H9 (cell line): ENCODE data around the gene TRAK1. TPM values are rescaled to one million over a fixed set of nuclear protein-coding genes. Genes with fewer than 3 reads are reported as not detected.

Experiments used
- DNase-seq: peaks from one replicate; pipeline ENCODE4 v3.0.0-alpha.2; 2017
- H2AFZ ChIP-seq: one replicate; pipeline ENCODE4 v1.6.1; 2013; ENCODE audit warnings: mild to moderate bottlenecking, low read length, control low read depth, moderate library complexity
- H2AK5ac ChIP-seq: 2 replicates; pipeline ENCODE4 v1.6.1; 2013; ENCODE audit warnings: low read length, control low read depth, mixed read lengths; ENCODE audit not compliant: insufficient read length
- H2BK120ac ChIP-seq: one replicate; pipeline ENCODE4 v1.6.1; 2013; ENCODE audit warnings: low read depth, mild to moderate bottlenecking, low read length, control low read depth, inconsistent platforms; ENCODE audit not compliant: poor library complexity, severe bottlenecking
- H2BK12ac ChIP-seq: 2 replicates; pipeline ENCODE4 v1.6.1; 2013; ENCODE audit warnings: low read length, control low read depth, mixed read lengths, low read depth; ENCODE audit not compliant: insufficient read length
- H2BK15ac ChIP-seq: 2 replicates; pipeline ENCODE4 v1.6.1; 2013; ENCODE audit warnings: low read depth, low read length, control low read depth
- H2BK20ac ChIP-seq: one replicate; pipeline ENCODE4 v1.6.1; 2013; ENCODE audit warnings: low read depth, mild to moderate bottlenecking, low read length, control low read depth, inconsistent platforms; ENCODE audit not compliant: poor library complexity, severe bottlenecking
- H2BK5ac ChIP-seq: 2 replicates; pipeline ENCODE4 v1.6.1; 2013; ENCODE audit warnings: low read length, control low read depth, mixed read lengths; ENCODE audit not compliant: insufficient read length
- H3K14ac ChIP-seq: 2 replicates; pipeline ENCODE4 v1.6.1; 2013; ENCODE audit warnings: low read length, control low read depth; ENCODE audit not compliant: insufficient read depth
- H3K18ac ChIP-seq: 2 replicates; pipeline ENCODE4 v1.6.1; 2013; ENCODE audit warnings: low read depth, mild to moderate bottlenecking, mixed read lengths, low read length, control low read depth; ENCODE audit not compliant: insufficient read length
- H3K23ac ChIP-seq: 2 replicates; pipeline ENCODE4 v1.6.1; 2013; ENCODE audit warnings: low read length, control low read depth, mixed read lengths, low read depth; ENCODE audit not compliant: insufficient read length
- H3K23me2 ChIP-seq: 2 replicates; pipeline ENCODE4 v1.6.1; 2013; ENCODE audit warnings: low read depth, mild to moderate bottlenecking, mixed read lengths, low read length, control low read depth; ENCODE audit not compliant: insufficient read length, poor library complexity, severe bottlenecking
- H3K27ac ChIP-seq: 2 replicates; pipeline ENCODE4 v1.5.1; 2013; ENCODE audit warnings: low read length, control low read depth, mixed read lengths, low read depth; ENCODE audit not compliant: insufficient read length
- H3K27me3 ChIP-seq: 2 replicates; pipeline ENCODE4 v1.6.1; 2013; ENCODE audit warnings: low read length, control low read depth, inconsistent platforms; ENCODE audit not compliant: insufficient read depth
- H3K4ac ChIP-seq: 2 replicates; pipeline ENCODE4 v1.6.1; 2013; ENCODE audit warnings: low read depth, mild to moderate bottlenecking, control low read depth, inconsistent platforms, low read length, moderate library complexity
- H3K4me1 ChIP-seq: 2 replicates; pipeline ENCODE4 v1.6.1; 2013; ENCODE audit warnings: low read length, control low read depth, inconsistent platforms; ENCODE audit not compliant: insufficient read depth
- H3K4me2 ChIP-seq: 2 replicates; pipeline ENCODE4 v1.6.1; 2013; ENCODE audit warnings: low read length, control low read depth, mixed read lengths; ENCODE audit not compliant: insufficient read length, insufficient read depth
- H3K56ac ChIP-seq: 2 replicates; pipeline ENCODE4 v1.6.1; 2013; ENCODE audit warnings: low read depth, mild to moderate bottlenecking, mixed read lengths, low read length, control low read depth; ENCODE audit not compliant: insufficient read length
- H3K79me1 ChIP-seq: 2 replicates; pipeline ENCODE4 v1.6.1; 2013; ENCODE audit warnings: low read depth, mild to moderate bottlenecking, moderate library complexity, low read length, control low read depth, inconsistent platforms; ENCODE audit not compliant: insufficient read depth, poor library complexity, severe bottlenecking
- H3K79me2 ChIP-seq: 2 replicates; pipeline ENCODE4 v1.6.1; 2013; ENCODE audit warnings: low read length, control low read depth, inconsistent platforms; ENCODE audit not compliant: insufficient read depth
- H3K9ac ChIP-seq: 2 replicates; pipeline ENCODE4 v1.6.1; 2013; ENCODE audit warnings: low read length, control low read depth, mixed read lengths; ENCODE audit not compliant: insufficient read length; ENCODE audit errors: extremely low read depth
- H3K9me3 ChIP-seq: one replicate; pipeline ENCODE4 v1.6.1; 2013; ENCODE audit warnings: low read depth, low read length, inconsistent platforms; ENCODE audit not compliant: control insufficient read depth
- H3T11ph ChIP-seq: one replicate; pipeline ENCODE4 v1.6.1; 2013; ENCODE audit warnings: mild to moderate bottlenecking, low read length, control low read depth, inconsistent platforms
- H4K20me1 ChIP-seq: one replicate; pipeline ENCODE4 v1.6.1; 2013; ENCODE audit not compliant: control insufficient read depth, insufficient read length, insufficient read depth
- H4K5ac ChIP-seq: 2 replicates; pipeline ENCODE4 v1.6.1; 2013; ENCODE audit warnings: low read depth, mild to moderate bottlenecking, mixed read lengths, low read length, control low read depth; ENCODE audit not compliant: insufficient read length
- H4K8ac ChIP-seq: replicated peaks from 2 replicates; pipeline ENCODE4 v1.6.1; 2013; ENCODE audit warnings: low read length, control low read depth, mixed read lengths, low read depth; ENCODE audit not compliant: insufficient read length
- H4K91ac ChIP-seq: 2 replicates; pipeline ENCODE4 v1.6.1; 2013; ENCODE audit warnings: low read depth, mild to moderate bottlenecking, moderate library complexity, mixed read lengths, low read length, control low read depth; ENCODE audit not compliant: insufficient read length
- H3K27ac Mint-ChIP-seq, 3 experiments: 2 replicates in 2 of 3; 3 replicates in 1 of 3; pipeline ENCODE4 v1.8.0; 2020 to 2021; ENCODE audit warnings: mixed read lengths in 3 of 3, mild to moderate bottlenecking in 1 of 3, moderate library complexity in 1 of 3
- H3K27me3 Mint-ChIP-seq: 2 replicates; pipeline ENCODE4 v1.8.0; 2021; ENCODE audit warnings: low read depth, mild to moderate bottlenecking, moderate library complexity, mixed read lengths
- H3K36me3 Mint-ChIP-seq, 3 experiments: 2 replicates in 2 of 3; 3 replicates in 1 of 3; pipeline ENCODE4 v1.8.0; 2020 to 2021; ENCODE audit warnings: low read depth in 3 of 3, mixed read lengths in 3 of 3; ENCODE audit not compliant: insufficient read depth in 1 of 3
- H3K4me1 Mint-ChIP-seq, 2 experiments: 2 replicates each; pipeline ENCODE4 v1.8.0; 2020; ENCODE audit warnings: mixed read lengths in 2 of 2
- H3K4me3 Mint-ChIP-seq, 2 experiments: 2 replicates in 1 of 2; 3 replicates in 1 of 2; pipeline ENCODE4 v1.8.0; 2020 to 2021; ENCODE audit warnings: mild to moderate bottlenecking in 2 of 2, mixed read lengths in 2 of 2, moderate library complexity in 1 of 2
- H3K9me3 Mint-ChIP-seq, 2 experiments: 2 replicates in 1 of 2; 3 replicates in 1 of 2; pipeline ENCODE4 v1.8.0; 2020; ENCODE audit warnings: mild to moderate bottlenecking in 2 of 2, mixed read lengths in 2 of 2, moderate library complexity in 1 of 2
- WGBS: extraction: QIAGEN DNeasy Blood & Tissue Kit; methylation state at CpG from one replicate; pipeline ENCODE4 v1.1.7; 2013; ENCODE audit warnings: missing lambda C conversion rate, low lambda C conversion rate, mixed read lengths; ENCODE audit not compliant: insufficient read length; ENCODE audit errors: extremely low coverage; 5-methylcytosine and 5-hydroxymethylcytosine counted together
- total RNA-seq: library from RNA; stranded (reverse); gene quantifications from 2 replicates; pipeline ENCODE4 v1.2.1, GENCODE V29; 2021
- TF ChIP-seq, protein P1 (sequence below): fragments of 200-600 bp; sonication (generic); conservative IDR thresholded peaks from 3 replicates; pipeline ENCODE4 v1.8.0; 2021; ENCODE audit warnings: antibody characterized with exemption, mild to moderate bottlenecking

Gene TRAK1
- total RNA-seq, 1 experiment from 2014 or later = 34.2 TPM

DNA sequence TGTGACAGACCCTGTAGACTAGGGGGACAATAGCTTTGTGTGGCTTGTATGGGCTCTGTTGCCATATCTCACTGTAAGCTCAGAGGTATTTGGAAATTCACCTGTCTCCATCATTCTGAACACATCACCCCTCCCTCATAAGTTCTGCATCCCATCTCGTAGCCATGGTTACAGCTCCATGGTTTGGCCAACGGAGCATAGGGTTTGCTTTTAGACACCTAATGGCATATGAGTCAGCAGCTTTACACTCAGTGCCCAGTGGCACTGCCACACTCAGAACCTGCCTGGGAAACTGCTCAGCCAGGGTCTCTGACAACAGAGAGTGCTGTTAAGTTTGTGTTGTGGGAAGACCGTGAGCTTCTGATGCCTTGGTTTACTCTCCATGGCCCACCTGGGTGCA is 107.6 kb downstream of the TRAK1 start:
- no peak overlapping the region for H2BK120ac ChIP-seq
- no peak for DNase-seq
- no peak overlapping the region for H4K8ac ChIP-seq
- no peak overlapping the region for H4K91ac ChIP-seq
- H3K4me1 ChIP-seq = no peaks in the 10 kb centered on the region
- H3K27me3 Mint-ChIP-seq = no peaks in the 10 kb centered on the region
- H3K23me2 ChIP-seq = no peaks in the 10 kb centered on the region
- H3K14ac ChIP-seq = no peak overlapping the region
- no peak overlapping the region for H3K27ac ChIP-seq
- no peaks in the 10 kb centered on the region for H4K20me1 ChIP-seq
- H2BK12ac ChIP-seq = no peak overlapping the region
- WGBS = no CpG with 5 or more reads among the region's 3 CpGs
- H3K27ac Mint-ChIP-seq = no peak overlapping the region; a peak in 2 of 7 replicates
- no peak overlapping the region for H3K23ac ChIP-seq
- H3T11ph ChIP-seq = no peak overlapping the region
- H3K79me1 ChIP-seq = no peaks in the 10 kb centered on the region
- no peak overlapping the region for H3K4me3 Mint-ChIP-seq
- no peak overlapping the region for H2BK20ac ChIP-seq
- no peaks in the 10 kb centered on the region for H3K9me3 ChIP-seq
- no peak overlapping the region for H2AK5ac ChIP-seq
- no peaks in the 10 kb centered on the region for H3K4me1 Mint-ChIP-seq
- no peaks in the 10 kb centered on the region for H3K79me2 ChIP-seq
- H3K4ac ChIP-seq = no peak overlapping the region
- H3K36me3 Mint-ChIP-seq = peaks cover 24 to 80% (median 76%) of the 10 kb centered on the region in 3 experiments; a peak in 6 of 7 replicates
- H4K5ac ChIP-seq = no peak overlapping the region
- no peaks in the 10 kb centered on the region for H3K27me3 ChIP-seq
- H3K56ac ChIP-seq = no peak overlapping the region
- H2BK5ac ChIP-seq = no peak overlapping the region
- no peak overlapping the region for H2AFZ ChIP-seq
- no peak overlapping the region for H3K9ac ChIP-seq
- no peak overlapping the region for H3K18ac ChIP-seq
- no peaks in the 10 kb centered on the region for H3K9me3 Mint-ChIP-seq
- TF ChIP-seq, protein P1, sequence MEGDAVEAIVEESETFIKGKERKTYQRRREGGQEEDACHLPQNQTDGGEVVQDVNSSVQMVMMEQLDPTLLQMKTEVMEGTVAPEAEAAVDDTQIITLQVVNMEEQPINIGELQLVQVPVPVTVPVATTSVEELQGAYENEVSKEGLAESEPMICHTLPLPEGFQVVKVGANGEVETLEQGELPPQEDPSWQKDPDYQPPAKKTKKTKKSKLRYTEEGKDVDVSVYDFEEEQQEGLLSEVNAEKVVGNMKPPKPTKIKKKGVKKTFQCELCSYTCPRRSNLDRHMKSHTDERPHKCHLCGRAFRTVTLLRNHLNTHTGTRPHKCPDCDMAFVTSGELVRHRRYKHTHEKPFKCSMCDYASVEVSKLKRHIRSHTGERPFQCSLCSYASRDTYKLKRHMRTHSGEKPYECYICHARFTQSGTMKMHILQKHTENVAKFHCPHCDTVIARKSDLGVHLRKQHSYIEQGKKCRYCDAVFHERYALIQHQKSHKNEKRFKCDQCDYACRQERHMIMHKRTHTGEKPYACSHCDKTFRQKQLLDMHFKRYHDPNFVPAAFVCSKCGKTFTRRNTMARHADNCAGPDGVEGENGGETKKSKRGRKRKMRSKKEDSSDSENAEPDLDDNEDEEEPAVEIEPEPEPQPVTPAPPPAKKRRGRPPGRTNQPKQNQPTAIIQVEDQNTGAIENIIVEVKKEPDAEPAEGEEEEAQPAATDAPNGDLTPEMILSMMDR = no peak
- H2BK15ac ChIP-seq = no peak overlapping the region
- no peak overlapping the region for H3K4me2 ChIP-seq
